HCT116 (cell line): Measurements from ENCODE around the gene ZNF25.
A peak's percentile ranks its signal among the peaks of the same experiment; 100 is the strongest.

ENCODE experiments used
- ATF3 ChIP-seq: IDR thresholded peaks from 2 replicates; pipeline ENCODE4 v1.6.1; 2012
- CEBPB ChIP-seq: IDR thresholded peaks from 2 replicates; pipeline ENCODE4 v1.6.1; 2012; ENCODE audit warnings: low read depth
- CTCF ChIP-seq, 3 experiments: fragments of 200-600 bp in 1 of 3; sonication (generic) in 1 of 3; IDR thresholded peaks in 2 of 3; conservative IDR thresholded peaks in 1 of 3; 2 replicates each; pipeline ENCODE4 v1.5.1; 2012 to 2017; ENCODE audit warnings: low read depth in 2 of 3, low read length in 2 of 3, antibody characterized with exemption in 1 of 3, borderline replicate concordance in 1 of 3, control low read depth in 1 of 3, mild to moderate bottlenecking in 1 of 3, mixed read lengths in 1 of 3, mixed run types in 1 of 3, moderate library complexity in 1 of 3; ENCODE audit not compliant: insufficient read depth in 1 of 3
- EZH2 ChIP-seq: fragments of 200-600 bp; sonication (generic); IDR thresholded peaks from 2 replicates; pipeline ENCODE4 v1.6.1; 2017; ENCODE audit warnings: antibody characterized with exemption, mixed run types
- JUND ChIP-seq: IDR thresholded peaks from 2 replicates; pipeline ENCODE4 v1.6.1; 2012
- POLR2A ChIP-seq: IDR thresholded peaks from 2 replicates; pipeline ENCODE4 v1.7.0; 2011; ENCODE audit warnings: borderline replicate concordance; ENCODE audit not compliant: insufficient read depth, insufficient read length; ENCODE audit errors: extremely low read depth
- POLR2AphosphoS5 ChIP-seq: IDR thresholded peaks from 2 replicates; pipeline ENCODE4 v1.6.1; 2011; ENCODE audit warnings: mild to moderate bottlenecking, low read depth, low read length, moderate library complexity
- RAD21 ChIP-seq: IDR thresholded peaks from 2 replicates; pipeline ENCODE4 v1.6.1; 2012; ENCODE audit warnings: low read depth, mild to moderate bottlenecking
- REST ChIP-seq: IDR thresholded peaks from 2 replicates; pipeline ENCODE4 v1.6.1; 2012; ENCODE audit warnings: low read depth
- SIN3A ChIP-seq: IDR thresholded peaks from 2 replicates; pipeline ENCODE4 v1.6.1; 2012; ENCODE audit warnings: low read depth
- ZNF274 ChIP-seq: fragments of 200-500 bp; sonication (Bioruptor generic); IDR thresholded peaks from 2 replicates; pipeline ENCODE4 v1.6.1; 2014; ENCODE audit warnings: mild to moderate bottlenecking, low read depth, low read length, inconsistent platforms

- TF ChIP-seq EZH2 = no peak
- peak; percentile 17; the same call in 1 of the 2 replicates for TF ChIP-seq RAD21
- TF ChIP-seq CEBPB = no peak
- no peak for TF ChIP-seq ATF3
- no peak for TF ChIP-seq POLR2A
- no peak for TF ChIP-seq CTCF (IDR thresholded peaks at IDR 0.05 in 2 of 3, conservative IDR thresholded peaks at IDR 0.05 in 1 of 3; ENCODE audit: borderline replicate concordance in 1 of 3, insufficient read depth in 1 of 3, low read depth in 2 of 3, low read length in 2 of 3)
- TF ChIP-seq ZNF274 = no peak
- no peak for TF ChIP-seq POLR2AphosphoS5
- TF ChIP-seq SIN3A = no peak
- no peak for TF ChIP-seq JUND
- TF ChIP-seq REST = no peak
These were observed 38.6 kb downstream of the ZNF25 start for GRCh38 chr10:37937864-37938263.
